Endothelial cell of umbilical vein (primary cell): ENCODE data around the gene POLR2E.

ENCODE experiments used
- JUN ChIP-seq: IDR thresholded peaks from 2 replicates; pipeline ENCODE4 v1.6.1; 2011; ENCODE audit warnings: borderline replicate concordance, low read depth; ENCODE audit not compliant: insufficient read length, insufficient read depth
- TF ChIP-seq, protein P1 (sequence below), 2 donors: IDR thresholded peaks; 1 replicate in 1 of 2; 2 replicates in 1 of 2; pipeline ENCODE4 v1.5.1; 2011; ENCODE audit warnings: low read length in 2 of 2, mild to moderate bottlenecking in 2 of 2, moderate library complexity in 2 of 2, control low read depth in 1 of 2, inconsistent platforms in 1 of 2, low read depth in 1 of 2; ENCODE audit not compliant: insufficient read depth in 1 of 2; ENCODE audit errors: extremely low read depth in 1 of 2

DNA sequence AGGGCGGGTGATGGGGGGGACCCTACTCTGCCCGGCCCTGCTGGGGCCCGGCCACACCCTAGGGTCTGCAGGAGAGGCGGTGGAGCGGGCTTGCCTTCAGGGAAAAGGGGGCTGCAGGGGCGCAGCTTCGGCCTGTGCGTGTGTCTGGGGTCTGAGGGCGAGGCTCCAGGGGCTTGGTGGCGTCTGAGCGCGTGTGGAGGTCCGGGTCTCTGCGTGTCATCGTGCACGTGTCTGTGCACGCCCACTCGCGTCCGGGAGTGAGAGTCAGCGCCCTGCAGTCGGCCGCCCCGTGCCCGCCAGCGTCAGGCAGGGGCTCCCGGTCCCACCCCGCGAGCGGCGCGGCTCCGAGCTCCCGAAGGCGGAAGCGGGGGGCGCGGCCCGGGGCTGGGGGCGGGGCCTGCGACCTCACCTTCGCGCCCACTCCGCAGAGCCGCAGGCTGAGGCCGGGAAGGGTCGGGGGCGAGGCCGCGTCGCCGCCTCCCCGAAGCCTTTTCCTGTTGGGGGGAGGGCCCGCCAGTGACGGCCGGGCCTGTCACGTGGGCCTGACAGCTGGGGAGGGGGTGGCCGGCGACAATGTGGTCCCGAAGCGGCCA is 28.3 kb downstream of the POLR2E start, which contains the start of gene ARHGAP45:
- TF ChIP-seq, protein P1, sequence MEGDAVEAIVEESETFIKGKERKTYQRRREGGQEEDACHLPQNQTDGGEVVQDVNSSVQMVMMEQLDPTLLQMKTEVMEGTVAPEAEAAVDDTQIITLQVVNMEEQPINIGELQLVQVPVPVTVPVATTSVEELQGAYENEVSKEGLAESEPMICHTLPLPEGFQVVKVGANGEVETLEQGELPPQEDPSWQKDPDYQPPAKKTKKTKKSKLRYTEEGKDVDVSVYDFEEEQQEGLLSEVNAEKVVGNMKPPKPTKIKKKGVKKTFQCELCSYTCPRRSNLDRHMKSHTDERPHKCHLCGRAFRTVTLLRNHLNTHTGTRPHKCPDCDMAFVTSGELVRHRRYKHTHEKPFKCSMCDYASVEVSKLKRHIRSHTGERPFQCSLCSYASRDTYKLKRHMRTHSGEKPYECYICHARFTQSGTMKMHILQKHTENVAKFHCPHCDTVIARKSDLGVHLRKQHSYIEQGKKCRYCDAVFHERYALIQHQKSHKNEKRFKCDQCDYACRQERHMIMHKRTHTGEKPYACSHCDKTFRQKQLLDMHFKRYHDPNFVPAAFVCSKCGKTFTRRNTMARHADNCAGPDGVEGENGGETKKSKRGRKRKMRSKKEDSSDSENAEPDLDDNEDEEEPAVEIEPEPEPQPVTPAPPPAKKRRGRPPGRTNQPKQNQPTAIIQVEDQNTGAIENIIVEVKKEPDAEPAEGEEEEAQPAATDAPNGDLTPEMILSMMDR (IDR thresholded peaks at IDR 0.05; ENCODE audit: extremely low read depth in 1 of 2, insufficient read depth in 1 of 2, low read depth in 1 of 2, low read length in 2 of 2), result no peak
- no peak for TF ChIP-seq JUN
